Muscle of leg (tissue), 11 donors: Measurements from ENCODE around the gene VPS39. TPM values are rescaled to one million over a fixed set of nuclear protein-coding genes. Genes with fewer than 3 reads are reported as not detected.

Experiments
- DNase-seq: peaks from one replicate; pipeline ENCODE4 v3.0.0; 2013
- H3K27ac ChIP-seq: one replicate; pipeline ENCODE4 v1.5.1; 2013; ENCODE audit warnings: mild to moderate bottlenecking, low read length, control low read depth
- H3K27me3 ChIP-seq: one replicate; pipeline ENCODE4 v1.6.1; 2013; ENCODE audit warnings: low read length; ENCODE audit not compliant: control insufficient read depth, insufficient read depth
- H3K36me3 ChIP-seq: one replicate; pipeline ENCODE4 v1.6.1; 2013; ENCODE audit warnings: low read length; ENCODE audit not compliant: control insufficient read depth, insufficient read depth
- H3K4me1 ChIP-seq: one replicate; pipeline ENCODE4 v1.6.1; 2013; ENCODE audit warnings: low read length; ENCODE audit not compliant: control insufficient read depth, insufficient read depth
- H3K4me3 ChIP-seq: one replicate; pipeline ENCODE4 v1.5.1; 2013; ENCODE audit warnings: low read length, control low read depth
- H3K9me3 ChIP-seq: replicated peaks from 2 replicates; pipeline ENCODE4 v1.6.1; 2013; ENCODE audit warnings: low read depth, low read length; ENCODE audit not compliant: control insufficient read depth
- WGBS: methylation state at CpG from one replicate; pipeline ENCODE4 v1.1.5; 2013; ENCODE audit warnings: missing lambda C conversion rate; ENCODE audit not compliant: insufficient coverage; 5-methylcytosine and 5-hydroxymethylcytosine counted together
- polyA plus RNA-seq, 8 donors: library from polyadenylated mRNA; unstranded; fragments of 120-200 nt; gene quantifications; one replicate each; pipeline versions ENCODE4 v1.2.1 to v1.2.3, GENCODE V29; 2013; ENCODE audit warnings: inconsistent platforms in 1 of 8, low replicate concordance in 1 of 8; ENCODE audit not compliant: insufficient read length in 8 of 8, insufficient read depth in 1 of 8
- total RNA-seq: library from RNA; stranded (reverse); fragments of 120-200 nt; gene quantifications from one replicate; pipeline ENCODE4 v1.2.4, GENCODE V29; 2013

VPS39 gene
- total and polyA plus RNA-seq, 9 donors: 33.5 to 51.0 (median 41.4) TPM

DNA sequence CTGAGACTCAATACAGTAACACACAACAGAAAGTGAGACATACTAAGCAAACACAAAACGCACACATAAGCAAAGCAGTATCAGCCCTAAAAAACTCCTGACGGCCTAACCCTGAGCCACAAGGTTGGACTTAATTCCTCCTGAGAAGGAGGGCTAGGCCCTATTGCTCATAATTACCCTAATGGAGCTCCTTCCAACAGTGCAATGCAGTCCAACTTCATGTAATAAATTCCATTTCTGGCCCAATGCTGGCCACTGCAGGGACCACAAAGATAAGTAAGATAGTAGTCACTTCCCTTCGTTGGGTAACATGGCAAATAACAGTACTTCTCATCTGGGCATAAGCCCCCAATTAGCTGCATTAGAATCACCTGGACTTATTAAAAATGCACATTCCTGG, 4.2 kb downstream of the VPS39 start:
- Histone ChIP-seq H3K27ac (no peak overlapping the region), H3K4me1 (peaks cover 14% of the 10 kb centered on the region), H3K9me3 (no peaks in the 10 kb centered on the region), H3K27me3 (no peaks in the 10 kb centered on the region), H3K36me3 (peaks cover 5% of the 10 kb centered on the region), H3K4me3 (no peak overlapping the region)
- DNase-seq: no peak
- 81% methylated on average over 2 of the region's 3 CpGs for WGBS

DNA sequence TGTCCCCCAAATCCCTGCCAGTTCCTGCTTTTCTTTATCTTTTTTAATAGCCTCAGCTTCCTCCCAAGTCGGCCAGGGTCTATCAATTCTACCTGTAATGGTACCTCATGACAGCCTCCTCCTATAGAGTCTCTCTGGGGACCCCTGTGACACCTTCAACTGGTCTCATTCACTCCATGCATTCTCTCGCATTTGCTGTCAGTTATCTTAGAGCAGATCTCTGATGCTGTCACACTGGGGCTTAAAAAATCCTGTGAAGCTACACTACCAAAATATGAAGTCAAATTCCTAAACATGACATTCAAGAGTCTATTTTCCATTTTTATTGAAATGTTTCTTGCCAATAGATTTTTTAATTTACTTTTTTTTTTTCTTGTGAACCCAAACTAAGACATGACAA, 5.5 kb downstream of the VPS39 start:
- DNase-seq: no peak
- H3K9me3 ChIP-seq: no peaks in the 10 kb centered on the region
- no peak overlapping the region for H3K27ac ChIP-seq
- peaks cover 10% of the 10 kb centered on the region for H3K4me1 ChIP-seq
- no peaks in the 10 kb centered on the region for H3K27me3 ChIP-seq
- H3K36me3 ChIP-seq: peaks cover 11% of the 10 kb centered on the region
- 43% methylated on average over 2 of the region's 2 CpGs for WGBS
- H3K4me3 ChIP-seq: no peak overlapping the region

DNA sequence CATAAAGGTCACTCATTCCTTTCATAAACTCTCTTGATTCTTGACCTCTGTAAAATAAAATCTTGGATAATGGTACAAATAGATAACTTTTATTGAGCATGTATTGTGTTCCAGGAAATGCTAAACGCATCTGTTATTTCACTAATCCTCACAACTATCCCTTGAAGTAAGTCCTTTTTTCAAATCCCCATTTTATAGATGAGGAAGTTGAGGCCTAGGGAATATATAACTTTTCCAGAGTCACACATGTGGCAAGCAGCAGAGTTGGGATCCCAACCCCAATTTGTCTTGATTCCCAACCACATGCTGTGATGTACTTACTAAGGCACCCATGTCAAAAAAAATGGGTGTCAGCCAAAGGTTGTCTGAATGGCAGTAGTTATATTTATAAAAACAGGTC, 6.3 kb downstream of the VPS39 start:
- H3K36me3 ChIP-seq: peaks cover 16% of the 10 kb centered on the region
- WGBS: no CpG with 5 or more reads among the region's 1 CpG

DNA sequence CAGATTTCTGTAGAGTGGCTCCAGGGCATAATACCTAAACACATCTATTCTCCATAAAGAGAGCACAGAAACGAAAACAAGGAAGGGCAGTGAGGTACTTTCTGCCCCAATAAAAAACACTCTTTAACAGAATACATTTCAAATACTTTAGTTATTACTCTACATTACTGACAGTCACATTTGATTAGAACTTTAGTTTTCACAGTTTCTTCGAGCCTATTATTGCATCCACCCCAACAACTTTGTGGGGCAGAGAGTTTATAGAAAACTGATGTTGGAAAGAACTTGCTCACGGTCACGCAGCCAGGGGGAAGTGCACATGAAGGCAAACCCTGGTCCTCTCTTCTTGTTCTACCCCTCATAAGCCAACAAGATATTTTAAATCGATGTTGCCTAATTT, 9.0 kb downstream of the VPS39 start:
- Histone ChIP-seq H3K9me3 (no peaks in the 10 kb centered on the region), H3K36me3 (peaks cover 16% of the 10 kb centered on the region), H3K27me3 (no peaks in the 10 kb centered on the region), H3K27ac (no peak overlapping the region), H3K4me1 (no peaks in the 10 kb centered on the region), H3K4me3 (no peak overlapping the region)
- WGBS: no CpG with 5 or more reads among the region's 5 CpGs
- DNase-seq: no peak

More for the DNA sequence above, 6.3 kb downstream of the VPS39 start:
- H3K27me3 ChIP-seq: no peaks in the 10 kb centered on the region
- H3K9me3 ChIP-seq: no peaks in the 10 kb centered on the region
- no peak overlapping the region for H3K27ac ChIP-seq
- H3K4me1 ChIP-seq: peaks cover 5% of the 10 kb centered on the region
- H3K4me3 ChIP-seq: no peak overlapping the region
- no peak for DNase-seq

DNA sequence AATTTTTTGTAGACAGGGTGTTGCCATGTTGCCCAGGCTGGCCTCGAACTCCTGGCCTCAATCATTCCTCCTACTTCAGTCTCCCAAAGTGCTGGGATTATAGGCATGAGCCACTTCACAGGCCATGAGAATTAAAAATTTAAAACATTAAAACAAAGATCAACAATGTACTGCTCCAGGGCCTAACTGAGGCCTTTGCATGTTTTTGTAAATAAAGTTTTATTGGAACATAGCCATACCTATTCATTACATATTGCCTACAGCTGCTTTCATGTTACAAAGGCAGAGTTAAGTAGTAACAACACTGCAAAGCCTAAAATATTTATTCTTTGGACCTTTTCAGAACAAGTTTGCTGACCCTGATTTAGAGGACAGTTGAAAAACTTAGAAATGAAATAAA, 9.6 kb downstream of the VPS39 start:
- DNase-seq: no peak
- WGBS: 67% methylated on average over 1 of the region's 1 CpG
- Histone ChIP-seq H3K4me3 (no peak overlapping the region), H3K36me3 (peaks cover 13% of the 10 kb centered on the region), H3K9me3 (no peaks in the 10 kb centered on the region), H3K27me3 (no peaks in the 10 kb centered on the region), H3K27ac (no peak overlapping the region), H3K4me1 (no peaks in the 10 kb centered on the region)

DNA sequence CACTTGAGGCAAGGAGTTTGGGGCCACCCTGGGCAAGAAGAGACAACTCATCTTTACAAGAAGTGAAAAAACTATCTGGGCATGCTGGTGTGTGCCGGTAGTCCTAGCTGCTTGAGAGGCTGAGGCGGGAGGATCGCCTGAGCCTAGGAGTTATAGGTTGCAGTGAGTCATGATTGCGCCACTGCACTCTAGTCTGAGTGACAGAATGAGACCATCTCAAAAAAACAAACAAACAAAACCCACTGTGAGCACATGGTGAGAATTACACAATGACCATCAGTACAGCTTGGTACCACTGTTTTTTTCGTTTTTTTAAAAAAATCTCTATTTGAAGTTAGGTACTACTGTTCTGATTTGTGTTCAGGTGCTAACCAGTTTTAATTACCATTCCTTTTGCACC, 13.6 kb downstream of the VPS39 start:
- H3K27me3 ChIP-seq: no peaks in the 10 kb centered on the region
- no peaks in the 10 kb centered on the region for H3K4me1 ChIP-seq
- H3K4me3 ChIP-seq: no peak overlapping the region
- peaks cover 30% of the 10 kb centered on the region for H3K36me3 ChIP-seq
- H3K9me3 ChIP-seq: no peaks in the 10 kb centered on the region
- no peak overlapping the region for H3K27ac ChIP-seq
- no CpG with 5 or more reads among the region's 5 CpGs for WGBS
- DNase-seq: no peak

DNA sequence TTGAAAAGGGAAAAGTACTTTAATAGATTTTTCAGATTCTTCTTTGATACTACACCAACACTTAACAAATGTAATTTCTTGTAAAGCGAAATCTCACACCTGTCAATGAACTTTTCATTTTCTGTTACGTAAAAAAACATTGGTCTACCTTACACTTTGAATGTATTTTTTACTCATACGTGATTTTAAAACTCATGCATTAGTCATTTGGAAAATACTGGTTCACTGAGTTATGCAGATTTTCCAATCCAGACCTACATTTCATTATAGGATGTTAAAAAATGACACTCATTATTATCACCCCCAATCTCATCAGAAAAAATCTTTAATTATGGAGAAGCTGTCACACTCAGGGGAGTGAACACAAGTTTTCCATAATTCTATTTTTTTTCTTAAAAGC, 14.7 kb downstream of the VPS39 start:
- WGBS: no CpG with 5 or more reads among the region's 3 CpGs
- Histone ChIP-seq H3K4me3 (no peak overlapping the region), H3K27me3 (no peaks in the 10 kb centered on the region), H3K4me1 (no peaks in the 10 kb centered on the region), H3K36me3 (peaks cover 30% of the 10 kb centered on the region), H3K9me3 (no peaks in the 10 kb centered on the region), H3K27ac (no peak overlapping the region)
- no peak for DNase-seq

DNA sequence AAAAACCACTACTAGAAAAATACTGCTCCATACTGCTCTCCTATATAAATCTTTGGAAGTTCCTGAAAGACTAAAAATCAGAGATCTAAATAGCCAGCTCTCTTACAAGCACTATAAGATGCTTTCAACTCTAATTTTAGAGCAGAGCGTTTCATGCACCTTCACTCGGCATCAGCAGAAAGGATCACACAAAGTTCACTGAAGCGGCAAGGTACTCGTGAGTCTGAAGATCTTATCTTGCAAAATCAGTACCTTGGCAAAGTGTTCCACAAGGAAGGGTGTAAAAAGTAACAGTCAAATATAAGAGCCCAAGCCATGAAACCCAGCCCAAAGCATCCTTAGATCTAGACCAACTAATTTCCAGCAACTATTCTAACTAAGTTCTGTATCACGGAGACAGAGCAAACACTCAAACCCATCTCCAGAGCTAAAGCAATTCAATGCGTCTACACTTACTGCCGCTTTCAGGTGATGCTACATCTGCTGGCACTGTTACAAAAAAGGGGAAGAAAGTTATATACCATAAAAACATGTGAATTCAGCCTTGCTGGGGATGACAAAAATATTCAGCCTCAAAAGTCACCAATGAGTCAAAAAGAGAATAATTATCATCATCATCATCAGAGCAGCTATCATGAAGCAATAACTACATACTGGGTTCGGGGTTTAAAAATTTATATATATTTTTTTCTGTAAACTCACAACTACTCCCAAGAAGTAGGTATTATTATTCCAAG, 16.3 kb downstream of the VPS39 start:
- no peaks in the 10 kb centered on the region for H3K27me3 ChIP-seq
- H3K4me1 ChIP-seq: no peaks in the 10 kb centered on the region
- H3K36me3 ChIP-seq: peaks cover 34% of the 10 kb centered on the region
- no peak for DNase-seq
- no CpG with 5 or more reads among the region's 8 CpGs for WGBS
- no peaks in the 10 kb centered on the region for H3K9me3 ChIP-seq
- no peak overlapping the region for H3K4me3 ChIP-seq
- no peak overlapping the region for H3K27ac ChIP-seq

DNA sequence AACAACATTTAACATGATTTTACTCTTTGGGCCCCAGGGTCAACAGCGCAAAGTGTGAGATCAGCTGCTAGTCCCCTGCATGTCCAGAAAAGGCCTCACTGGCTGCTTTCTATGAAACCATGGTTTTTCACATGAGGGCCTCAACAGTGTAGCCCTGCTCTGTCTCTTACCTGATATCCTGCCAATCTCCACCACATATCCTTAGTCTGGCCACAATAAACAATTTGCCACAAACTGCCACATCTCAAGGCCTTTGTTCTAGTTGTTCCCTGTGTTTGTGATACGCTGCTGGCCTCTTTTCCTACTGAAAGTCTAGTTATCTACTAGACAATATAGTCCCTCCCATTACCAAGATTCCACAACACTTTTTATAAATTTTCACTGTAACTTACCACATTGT, 17.7 kb downstream of the VPS39 start:
- H3K4me1 ChIP-seq: no peaks in the 10 kb centered on the region
- H3K4me3 ChIP-seq: no peak overlapping the region
- H3K9me3 ChIP-seq: no peaks in the 10 kb centered on the region
- WGBS: 100% methylated on average over 2 of the region's 2 CpGs
- H3K27me3 ChIP-seq: no peaks in the 10 kb centered on the region
- no peak for DNase-seq
- peaks cover 41% of the 10 kb centered on the region for H3K36me3 ChIP-seq
- H3K27ac ChIP-seq: no peak overlapping the region

DNA sequence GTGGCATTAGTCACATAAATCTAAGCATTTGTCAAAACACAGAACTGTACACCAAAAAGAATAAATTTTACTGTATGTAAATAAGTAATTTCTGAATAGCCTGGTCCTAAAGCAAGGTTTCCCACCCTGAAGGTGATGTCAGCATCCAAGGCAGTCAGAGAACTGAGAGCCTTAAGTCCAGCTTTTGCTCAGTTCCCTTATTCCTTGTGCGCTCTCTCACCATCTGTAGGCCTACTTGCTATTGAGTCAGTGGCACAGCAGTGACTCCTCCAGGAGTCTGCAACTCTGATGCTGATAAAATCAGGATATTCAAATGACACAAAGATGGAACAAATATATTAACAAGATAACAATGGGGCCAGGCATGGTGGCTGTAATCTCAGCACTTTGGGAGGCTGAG, 22.3 kb downstream of the VPS39 start:
- H3K27me3 ChIP-seq: no peaks in the 10 kb centered on the region
- no peaks in the 10 kb centered on the region for H3K9me3 ChIP-seq
- H3K36me3 ChIP-seq: peaks cover 52% of the 10 kb centered on the region
- WGBS: no CpG with 5 or more reads among the region's 1 CpG
- DNase-seq: no peak
- H3K4me3 ChIP-seq: no peak overlapping the region
- H3K27ac ChIP-seq: no peak overlapping the region
- peaks cover 3% of the 10 kb centered on the region for H3K4me1 ChIP-seq

DNA sequence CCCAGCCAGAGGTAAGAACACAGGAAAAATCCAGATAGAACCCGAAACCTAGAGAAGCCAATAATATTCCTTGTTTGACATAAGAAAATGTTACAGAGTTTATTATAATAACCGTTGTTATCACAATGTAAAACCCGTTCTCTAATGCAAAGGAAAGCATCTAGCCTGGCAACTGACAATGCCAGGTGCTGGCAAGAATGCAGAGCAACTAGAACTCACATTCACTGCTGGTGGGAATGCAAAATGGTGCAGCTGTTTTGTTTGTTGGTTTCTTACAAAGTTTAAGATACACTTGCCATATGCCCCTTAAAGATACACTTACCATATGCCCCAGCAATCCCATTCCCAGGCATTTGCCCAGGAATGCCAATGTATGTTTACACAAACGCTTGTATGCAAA, 23.4 kb downstream of the VPS39 start:
- H3K4me3 ChIP-seq: no peak overlapping the region
- no peaks in the 10 kb centered on the region for H3K9me3 ChIP-seq
- peaks cover 3% of the 10 kb centered on the region for H3K4me1 ChIP-seq
- no peaks in the 10 kb centered on the region for H3K27me3 ChIP-seq
- peak; percentile 39 for DNase-seq
- no peak overlapping the region for H3K27ac ChIP-seq
- peaks cover 50% of the 10 kb centered on the region for H3K36me3 ChIP-seq
- 80% methylated on average over 1 of the region's 4 CpGs for WGBS
